ENCODE results near the gene PTK6.

Gene PTK6

GRCh38 chr20:63556873-63557478 is 19.8 kb upstream of the PTK6 start:
- no peak for DNase-seq

- no peak for DNase-seq
Observed at GRCh38 chr20:63555661-63556381, 18.6 kb upstream of the PTK6 start.

GRCh38 chr20:63554361-63555278 is 17.4 kb upstream of the PTK6 start:
- no peak for DNase-seq

GRCh38 chr20:63553933-63554290 is 16.7 kb upstream of the PTK6 start, which contains the start of gene FNDC11:
FNDC11 (plus strand) TSS chr20:63554159; CDS start chr20:63555664, 1,505 bp downstream.
- DNase-seq, result no peak

- peak; percentile 92 for DNase-seq
Observed at GRCh38 chr20:63553251-63553932, 16.2 kb upstream of the PTK6 start.

- DNase-seq, result no peak
Observed at GRCh38 chr20:63552481-63553249, 15.5 kb upstream of the PTK6 start.

- no peak for DNase-seq
Observed at GRCh38 chr20:63551068-63551467, 13.9 kb upstream of the PTK6 start.

GRCh38 chr20:63549679-63550282 is 12.6 kb upstream of the PTK6 start:
- no peak for DNase-seq

- no peak for DNase-seq
Observed at GRCh38 chr20:63549019-63549418, 11.8 kb upstream of the PTK6 start.

- no peak for DNase-seq
Observed at GRCh38 chr20:63548542-63548941, 11.4 kb upstream of the PTK6 start.

- no peak for DNase-seq
Observed at GRCh38 chr20:63547725-63548480, 10.7 kb upstream of the PTK6 start, which contains the start of gene SRMS. SRMS (minus strand) TSS chr20:63547749; CDS start chr20:63547463, 286 bp downstream.

GRCh38 chr20:63546956-63547724 is 10.0 kb upstream of the PTK6 start:
- no peak for DNase-seq

- no peak for DNase-seq
Observed at GRCh38 chr20:63546256-63546955, 9.2 kb upstream of the PTK6 start.

GRCh38 chr20:63545814-63546213 is 8.6 kb upstream of the PTK6 start:
- DNase-seq, result no peak

- DNase-seq, result peak; percentile 81
Observed at GRCh38 chr20:63544958-63545516, 7.9 kb upstream of the PTK6 start.

GRCh38 chr20:63544241-63544957 is 7.2 kb upstream of the PTK6 start:
- DNase-seq, result no peak

GRCh38 chr20:63543733-63544132 is 6.6 kb upstream of the PTK6 start:
- DNase-seq, result no peak

GRCh38 chr20:63543131-63543530 is 6.0 kb upstream of the PTK6 start:
- no peak for DNase-seq

Data from islet precursor cell (in vitro differentiated cells).